ENCODE results near the gene OBI1. TPM values are rescaled to one million over a fixed set of nuclear protein-coding genes. Genes with fewer than 3 reads are reported as not detected.

Gene OBI1
- total and polyA plus RNA-seq, 2 donors (not counting 1 experiment from before 2014, with no cell fraction given), result 3.1 to 15.4 TPM

- H3K4me1 ChIP-seq (ENCODE audit: control insufficient read depth in 2 of 2, insufficient read depth in 2 of 2, low read length in 2 of 2), result peaks cover 11 to 14% of the 10 kb centered on the region in 2 donors
- no peak overlapping the region for H3K27ac ChIP-seq (ENCODE audit: low read length in 2 of 2)
- no peak overlapping the region for H2AFZ ChIP-seq (ENCODE audit: insufficient read depth, low read depth, low read length, poor library complexity, severe bottlenecking)
- Mint-ChIP-seq H3K4me1 (peaks cover 53% of the 10 kb centered on the region), H3K27me3 (no peaks in the 10 kb centered on the region), H3K4me3 (no peak overlapping the region), H3K9me3 (ENCODE audit: insufficient read depth) (no peaks in the 10 kb centered on the region), H3K27ac (no peak overlapping the region)
- no peaks in the 10 kb centered on the region for H3K36me3 ChIP-seq (replicated peaks in 1 of 2; ENCODE audit: control extremely low read depth in 1 of 2, control insufficient read depth in 1 of 2, extremely low read depth in 1 of 2, insufficient read depth in 2 of 2, low read length in 1 of 2)
- no peak overlapping the region for H3K4me2 ChIP-seq (replicated peaks; ENCODE audit: low read depth, low read length, poor library complexity, severe bottlenecking)
- no peak overlapping the region for H3K4me3 ChIP-seq (ENCODE audit: control extremely low read depth in 1 of 5, extremely low read depth in 1 of 5, insufficient read depth in 1 of 5, low read depth in 2 of 5, low read length in 4 of 5)
- CTCF ChIA-PET, result no interaction called here
- H3K9me3 ChIP-seq (ENCODE audit: control extremely low read depth in 1 of 3, control insufficient read depth in 2 of 3, insufficient read depth in 1 of 3, low read length in 2 of 3), result no peaks in the 10 kb centered on the region
- ATAC-seq (ENCODE audit: low read depth) (no peak), DNase-seq (no peak)
- intact Hi-C loops (cut with micrococcal nuclease), result loop anchor here (5.0 kb wide), 2 partner anchors 731 to 1664 kb away; partner anchors contain the start of gene CLN5
- TF ChIP-seq CTCF (IDR thresholded peaks at IDR 0.05) (no peak), EZH2 (IDR thresholded peaks at IDR 0.05; ENCODE audit: borderline replicate concordance, insufficient read depth, low read depth, low read length, poor library complexity, severe bottlenecking) (no peak)
- no peak overlapping the region for H3K9ac ChIP-seq (ENCODE audit: low read length)
- peaks cover 83% of the 10 kb centered on the region for H3K79me2 ChIP-seq (ENCODE audit: control insufficient read depth, insufficient read depth, low read length)
- no peaks in the 10 kb centered on the region for H3K27me3 ChIP-seq (replicated peaks in 1 of 4; ENCODE audit: control extremely low read depth in 1 of 4, control insufficient read depth in 3 of 4, insufficient read depth in 4 of 4, low read length in 3 of 4)
- POLR2A ChIA-PET, result no interaction called here
- peaks cover 58% of the 10 kb centered on the region for H4K20me1 ChIP-seq (ENCODE audit: control insufficient read depth, insufficient read depth, low read length, poor library complexity, severe bottlenecking)
These were observed 3.0 kb downstream of the OBI1 start for GRCh38 chr13:78655906-78656305.

GRCh38 chr13:78655007-78655406, 3.9 kb downstream of the OBI1 start:
- no peak overlapping the region for H3K4me3 ChIP-seq (ENCODE audit: control extremely low read depth in 1 of 5, extremely low read depth in 1 of 5, insufficient read depth in 1 of 5, low read depth in 2 of 5, low read length in 4 of 5)
- H3K4me3 Mint-ChIP-seq, result no peak overlapping the region
- no peak overlapping the region for H3K4me2 ChIP-seq (replicated peaks; ENCODE audit: low read depth, low read length, poor library complexity, severe bottlenecking)
- peaks cover 67% of the 10 kb centered on the region for H4K20me1 ChIP-seq (ENCODE audit: control insufficient read depth, insufficient read depth, low read length, poor library complexity, severe bottlenecking)
- no peak for TF ChIP-seq CTCF (IDR thresholded peaks at IDR 0.05)
- TF ChIP-seq EZH2 (IDR thresholded peaks at IDR 0.05; ENCODE audit: borderline replicate concordance, insufficient read depth, low read depth, low read length, poor library complexity, severe bottlenecking), result no peak
- no peak overlapping the region for H2AFZ ChIP-seq (ENCODE audit: insufficient read depth, low read depth, low read length, poor library complexity, severe bottlenecking)
- H3K4me1 ChIP-seq (ENCODE audit: control insufficient read depth in 2 of 2, insufficient read depth in 2 of 2, low read length in 2 of 2), result peaks cover 19 to 20% of the 10 kb centered on the region in 2 donors
- no peaks in the 10 kb centered on the region for H3K27me3 Mint-ChIP-seq
- H3K9me3 Mint-ChIP-seq (ENCODE audit: insufficient read depth), result no peaks in the 10 kb centered on the region
- WGBS (ENCODE audit: insufficient coverage), result 100% methylated on average over 1 of the region's 3 CpGs
- H3K4me1 Mint-ChIP-seq, result peaks cover 47% of the 10 kb centered on the region
- ChIA-PET CTCF (no interaction called here), POLR2A (no interaction called here)
- no peaks in the 10 kb centered on the region for H3K9me3 ChIP-seq (ENCODE audit: control extremely low read depth in 1 of 3, control insufficient read depth in 2 of 3, insufficient read depth in 1 of 3, low read length in 2 of 3)
- H3K27ac Mint-ChIP-seq, result no peak overlapping the region
- ATAC-seq (ENCODE audit: low read depth) (no peak), DNase-seq (no peak)
- H3K27ac ChIP-seq (ENCODE audit: low read length in 2 of 2), result no peak overlapping the region
- H3K79me2 ChIP-seq (ENCODE audit: control insufficient read depth, insufficient read depth, low read length), result peaks cover 92% of the 10 kb centered on the region
- intact Hi-C loops (cut with micrococcal nuclease), result loop anchor here (5.0 kb wide), 2 partner anchors 732 to 1663 kb away; partner anchors contain the start of gene CLN5
- H3K36me3 ChIP-seq (replicated peaks in 1 of 2; ENCODE audit: control extremely low read depth in 1 of 2, control insufficient read depth in 1 of 2, extremely low read depth in 1 of 2, insufficient read depth in 2 of 2, low read length in 1 of 2), result no peaks in the 10 kb centered on the region
- H3K27me3 ChIP-seq (replicated peaks in 1 of 4; ENCODE audit: control extremely low read depth in 1 of 4, control insufficient read depth in 3 of 4, insufficient read depth in 4 of 4, low read length in 3 of 4), result no peaks in the 10 kb centered on the region
- H3K9ac ChIP-seq (ENCODE audit: low read length), result no peak overlapping the region

All from B cell (primary cell).